NCI-H2196 treated with DMSO at 0.1 percent for 48 hours (cell line): ENCODE data around the gene LRP6.

ENCODE experiments used
- DNase-seq: peaks from one replicate; lab custom pipeline; 2025; ENCODE audit not compliant: unreplicated experiment; lab: John Stamatoyannopoulos, UW

Gene LRP6

GRCh38 chr12:12083688-12084087 lies 183.2 kb downstream of the LRP6 start:
- DNase-seq = no peak

GRCh38 chr12:12081836-12082497 lies 184.9 kb downstream of the LRP6 start:
- peak; percentile 38 for DNase-seq

GRCh38 chr12:12079291-12079690 lies 187.6 kb downstream of the LRP6 start:
- no peak for DNase-seq

- no peak for DNase-seq
These were observed 194.6 kb downstream of the LRP6 start for GRCh38 chr12:12072064-12072760.

GRCh38 chr12:12070674-12071656 lies 195.9 kb downstream of the LRP6 start, which contains the start of gene BCL2L14:
TSS of gene BCL2L14 (plus strand) at chr12:12070939. CDS start at chr12:12079306, 8,367 bp downstream.
- DNase-seq = no peak

GRCh38 chr12:12069821-12070548 lies 196.9 kb downstream of the LRP6 start:
- no peak for DNase-seq

GRCh38 chr12:12068751-12069150 lies 198.1 kb downstream of the LRP6 start:
- DNase-seq = no peak
